ENCODE measurements around the gene CDKN2B-AS1. TPM values are rescaled to one million over a fixed set of nuclear protein-coding genes. Genes with fewer than 3 reads are reported as not detected.

Gene CDKN2B-AS1
- total RNA-seq, 1 donor from 2014 or later, result not detected

DNA sequence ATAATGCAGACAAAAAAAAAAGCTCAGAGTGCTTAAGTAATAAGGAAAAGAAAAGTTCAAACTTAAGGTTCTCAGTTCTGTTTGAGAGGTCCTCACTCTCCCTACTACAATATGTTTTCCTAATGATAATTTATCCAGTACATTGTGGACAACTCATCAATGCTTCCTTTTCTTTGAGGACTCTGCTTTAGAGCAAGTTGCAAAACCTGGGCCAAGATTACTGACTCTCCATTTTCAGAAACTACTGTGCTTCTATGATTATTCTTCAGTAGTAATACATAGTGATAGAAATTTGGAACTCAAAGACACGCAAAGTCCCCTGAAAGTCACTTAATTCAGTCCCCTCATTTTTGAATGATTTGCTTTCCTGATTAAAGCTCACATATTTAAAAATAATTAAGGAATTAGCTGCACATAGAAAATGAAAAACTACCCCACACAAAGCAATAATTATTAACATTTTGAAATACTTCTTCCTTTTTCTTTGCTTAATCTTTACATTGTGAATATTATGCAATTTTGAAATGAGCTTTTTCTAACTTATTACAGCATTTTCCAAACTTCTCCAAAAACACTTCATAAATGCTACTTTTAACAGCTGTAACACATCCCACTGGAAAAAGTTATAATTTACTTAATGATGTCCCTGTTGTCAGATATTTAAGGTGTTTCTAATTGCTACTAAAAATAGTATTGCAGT lies 11.6 kb upstream of the CDKN2B-AS1 start:
- no peak for DNase-seq (ENCODE audit: low spot score)
- H3K27me3 Mint-ChIP-seq (ENCODE audit: insufficient read depth, low read depth), result peaks cover 53% of the 10 kb centered on the region
- Histone ChIP-seq H4K20me1 (ENCODE audit: low read depth) (peaks cover 13% of the 10 kb centered on the region), H3K36me3 (no peaks in the 10 kb centered on the region), H3K9ac (no peak overlapping the region), H3K27ac (no peak overlapping the region), H3K4me2 (no peak overlapping the region), H3K4me1 (no peaks in the 10 kb centered on the region), H3K27me3 (peaks cover 99% of the 10 kb centered on the region), H3K9me3 (ENCODE audit: low read depth) (no peaks in the 10 kb centered on the region), H3K4me3 (no peak overlapping the region), H3F3A (ENCODE audit: low read depth) (no peaks in the 10 kb centered on the region), H2AFZ (replicated peaks) (no peak overlapping the region), H3K79me2 (ENCODE audit: low read depth) (no peaks in the 10 kb centered on the region)
- TF ChIP-seq EZH2phosphoT487 (IDR thresholded peaks at IDR 0.05) (no peak), EZH2 (IDR thresholded peaks at IDR 0.05) (no peak)
- TF ChIP-seq, protein P1, sequence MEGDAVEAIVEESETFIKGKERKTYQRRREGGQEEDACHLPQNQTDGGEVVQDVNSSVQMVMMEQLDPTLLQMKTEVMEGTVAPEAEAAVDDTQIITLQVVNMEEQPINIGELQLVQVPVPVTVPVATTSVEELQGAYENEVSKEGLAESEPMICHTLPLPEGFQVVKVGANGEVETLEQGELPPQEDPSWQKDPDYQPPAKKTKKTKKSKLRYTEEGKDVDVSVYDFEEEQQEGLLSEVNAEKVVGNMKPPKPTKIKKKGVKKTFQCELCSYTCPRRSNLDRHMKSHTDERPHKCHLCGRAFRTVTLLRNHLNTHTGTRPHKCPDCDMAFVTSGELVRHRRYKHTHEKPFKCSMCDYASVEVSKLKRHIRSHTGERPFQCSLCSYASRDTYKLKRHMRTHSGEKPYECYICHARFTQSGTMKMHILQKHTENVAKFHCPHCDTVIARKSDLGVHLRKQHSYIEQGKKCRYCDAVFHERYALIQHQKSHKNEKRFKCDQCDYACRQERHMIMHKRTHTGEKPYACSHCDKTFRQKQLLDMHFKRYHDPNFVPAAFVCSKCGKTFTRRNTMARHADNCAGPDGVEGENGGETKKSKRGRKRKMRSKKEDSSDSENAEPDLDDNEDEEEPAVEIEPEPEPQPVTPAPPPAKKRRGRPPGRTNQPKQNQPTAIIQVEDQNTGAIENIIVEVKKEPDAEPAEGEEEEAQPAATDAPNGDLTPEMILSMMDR (IDR thresholded peaks at IDR 0.05), result no peak
- no peak overlapping the region for H3K4me3 Mint-ChIP-seq
- H3K4me1 Mint-ChIP-seq, result peaks cover 4% of the 10 kb centered on the region
- H3K27ac Mint-ChIP-seq, result no peak overlapping the region
- no peaks in the 10 kb centered on the region for H3K9me3 Mint-ChIP-seq
- no peaks in the 10 kb centered on the region for H3K36me3 Mint-ChIP-seq

DNA sequence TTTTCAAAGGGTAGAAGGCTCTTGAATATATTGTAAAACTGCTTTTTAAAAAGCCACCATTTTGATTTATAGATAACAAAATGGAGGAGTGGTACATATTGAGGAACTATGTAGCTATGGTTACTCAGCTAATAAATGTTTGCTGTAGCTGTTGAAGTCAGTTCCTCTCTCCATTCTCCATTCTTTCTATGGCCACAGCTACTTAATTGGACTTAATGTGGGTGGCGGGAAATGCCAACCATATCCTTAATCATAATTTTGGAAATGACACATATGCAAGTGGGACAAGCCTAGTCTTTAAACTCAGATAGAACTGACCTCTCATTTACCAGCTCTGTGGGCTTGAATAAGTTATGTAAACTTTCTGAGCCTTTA lies 11.0 kb upstream of the CDKN2B-AS1 start:
- peaks cover 54% of the 10 kb centered on the region for H3K27me3 Mint-ChIP-seq (ENCODE audit: insufficient read depth, low read depth)
- Histone ChIP-seq H3K4me3 (no peak overlapping the region), H3K4me1 (no peaks in the 10 kb centered on the region), H3K27me3 (peaks cover 99% of the 10 kb centered on the region), H3F3A (ENCODE audit: low read depth) (peaks cover 4% of the 10 kb centered on the region), H3K27ac (no peak overlapping the region), H3K79me2 (ENCODE audit: low read depth) (no peaks in the 10 kb centered on the region), H4K20me1 (ENCODE audit: low read depth) (peaks cover 17% of the 10 kb centered on the region), H3K9me3 (ENCODE audit: low read depth) (no peaks in the 10 kb centered on the region), H2AFZ (replicated peaks) (no peak overlapping the region), H3K9ac (no peak overlapping the region), H3K36me3 (no peaks in the 10 kb centered on the region), H3K4me2 (no peak overlapping the region)
- no peaks in the 10 kb centered on the region for H3K36me3 Mint-ChIP-seq
- TF ChIP-seq, protein P1 (IDR thresholded peaks at IDR 0.05), result no peak
- TF ChIP-seq EZH2 (IDR thresholded peaks at IDR 0.05), result peak; percentile 40
- H3K4me1 Mint-ChIP-seq, result peaks cover 4% of the 10 kb centered on the region
- H3K4me3 Mint-ChIP-seq, result no peak overlapping the region
- H3K27ac Mint-ChIP-seq, result no peak overlapping the region
- DNase-seq (ENCODE audit: low spot score), result no peak
- no peaks in the 10 kb centered on the region for H3K9me3 Mint-ChIP-seq

DNA sequence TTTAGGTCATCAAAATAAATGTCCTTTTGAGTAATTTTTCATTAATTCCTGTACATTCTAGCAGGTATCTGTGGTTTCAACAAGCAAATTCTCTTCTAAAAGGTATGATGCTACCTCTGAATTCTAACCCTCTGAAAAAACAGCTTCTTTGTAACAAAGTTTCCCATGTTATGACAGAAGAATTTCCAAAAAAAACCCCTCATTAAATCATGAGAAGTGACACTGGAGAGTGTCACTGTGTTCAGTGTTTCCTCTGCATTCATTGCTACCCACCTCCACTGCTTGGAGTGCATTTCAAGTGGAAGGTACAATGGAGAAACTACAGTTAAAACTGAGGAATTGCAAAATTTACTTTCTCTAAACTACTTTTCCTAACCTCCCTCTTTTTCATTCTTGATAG lies 10.5 kb upstream of the CDKN2B-AS1 start:
- H3K27ac Mint-ChIP-seq, result no peak overlapping the region
- no peak for TF ChIP-seq EZH2phosphoT487 (IDR thresholded peaks at IDR 0.05)
- peak; percentile 50 for TF ChIP-seq EZH2 (IDR thresholded peaks at IDR 0.05)
- TF ChIP-seq, protein P1 (IDR thresholded peaks at IDR 0.05), result no peak

More for the DNA sequence above, 10.5 kb upstream of the CDKN2B-AS1 start:
- Histone ChIP-seq H3K27me3 (peaks cover 99% of the 10 kb centered on the region), H3K4me1 (no peaks in the 10 kb centered on the region), H3K9ac (no peak overlapping the region), H3K36me3 (no peaks in the 10 kb centered on the region), H3K79me2 (ENCODE audit: low read depth) (no peaks in the 10 kb centered on the region), H3K4me3 (no peak overlapping the region), H3F3A (ENCODE audit: low read depth) (peaks cover 8% of the 10 kb centered on the region), H4K20me1 (ENCODE audit: low read depth) (peaks cover 17% of the 10 kb centered on the region), H3K9me3 (ENCODE audit: low read depth) (no peaks in the 10 kb centered on the region), H3K27ac (no peak overlapping the region), H2AFZ (replicated peaks) (no peak overlapping the region), H3K4me2 (no peak overlapping the region)
- H3K9me3 Mint-ChIP-seq, result no peaks in the 10 kb centered on the region
- no peak for DNase-seq (ENCODE audit: low spot score)
- no peak overlapping the region for H3K4me3 Mint-ChIP-seq
- peaks cover 4% of the 10 kb centered on the region for H3K4me1 Mint-ChIP-seq
- H3K27me3 Mint-ChIP-seq (ENCODE audit: insufficient read depth, low read depth), result peaks cover 54% of the 10 kb centered on the region
- no peaks in the 10 kb centered on the region for H3K36me3 Mint-ChIP-seq

Data from neural progenitor cell (in vitro differentiated cells).